Measurements from ENCODE around the gene OR51B2.
"Not testable (repeated sequence)": the region's sequence is repeated elsewhere in the genome, so short reads cannot be mapped to it uniquely, and the experiment has no call there.

Gene OR51B2

DNA sequence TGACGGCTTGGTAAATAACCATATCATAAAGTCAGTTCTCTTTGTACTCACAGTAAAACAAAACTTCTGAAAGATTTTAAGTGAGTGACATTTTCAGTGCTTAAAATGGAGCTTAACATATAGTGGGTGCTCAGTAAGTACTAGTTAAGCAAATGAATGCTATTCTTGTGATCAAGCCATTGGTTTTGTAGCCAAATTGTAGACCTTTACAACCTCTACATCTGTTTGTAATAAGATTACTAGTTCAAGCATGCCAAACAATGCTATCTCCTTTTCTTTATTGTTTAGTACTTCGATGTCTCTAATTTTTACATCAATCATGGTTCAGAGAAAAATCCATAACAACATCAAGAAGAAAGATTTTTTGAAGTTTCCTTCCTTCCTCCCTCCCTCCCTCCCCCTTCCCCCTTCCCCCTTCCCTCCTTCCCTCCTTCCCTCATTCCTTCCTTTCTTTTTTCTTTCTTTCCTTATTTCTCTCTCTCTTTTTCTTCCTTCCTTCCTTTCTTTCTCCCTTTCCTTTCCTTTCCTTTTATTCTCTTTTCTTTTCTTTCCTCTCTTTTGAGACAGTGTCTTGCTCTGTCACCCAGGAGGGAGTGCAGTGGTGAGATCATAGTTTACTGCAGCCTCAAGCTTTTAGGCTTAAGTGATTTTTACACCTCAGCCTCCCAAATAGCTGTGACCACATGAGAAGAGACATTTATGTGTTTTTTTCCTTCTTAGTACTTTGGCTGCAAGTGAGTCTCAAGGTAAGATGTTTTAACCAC lies 16.7 kb downstream of the OR51B2 start:
- DNase-seq: no peak

GRCh38 chr11:5304046-5304445 lies 20.1 kb downstream of the OR51B2 start:
- no peak for DNase-seq

GRCh38 chr11:5303626-5304025 lies 20.5 kb downstream of the OR51B2 start:
- DNase-seq: no peak

DNA sequence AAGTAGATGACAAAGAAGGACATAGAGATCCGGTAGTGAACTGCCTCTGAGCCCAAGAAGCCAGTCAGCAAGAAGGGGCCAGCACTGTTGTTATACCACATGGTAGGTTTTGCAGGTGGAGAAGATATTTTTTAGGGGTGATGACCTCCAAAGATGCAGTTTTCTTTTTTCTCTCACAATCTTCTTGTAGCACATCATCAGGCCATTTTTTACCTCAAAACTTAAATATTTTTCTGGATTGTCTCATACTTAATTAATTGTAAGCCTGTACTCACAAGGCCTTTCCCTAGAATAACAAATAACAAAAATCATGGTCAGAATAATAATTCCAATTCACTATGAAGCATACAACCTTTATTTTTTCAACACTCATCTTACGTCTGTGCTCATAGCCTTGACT lies 22.3 kb downstream of the OR51B2 start, which contains the start of gene OR51B4:
Gene OR51B4, minus strand, starts transcription at position 101 of the 400 bp plus-strand sequence. Its CDS starts 0 bp downstream, at position 101.
- no peak for DNase-seq

- no peak for DNase-seq
These were observed 23.8 kb downstream of the OR51B2 start for GRCh38 chr11:5300251-5300650.

DNA sequence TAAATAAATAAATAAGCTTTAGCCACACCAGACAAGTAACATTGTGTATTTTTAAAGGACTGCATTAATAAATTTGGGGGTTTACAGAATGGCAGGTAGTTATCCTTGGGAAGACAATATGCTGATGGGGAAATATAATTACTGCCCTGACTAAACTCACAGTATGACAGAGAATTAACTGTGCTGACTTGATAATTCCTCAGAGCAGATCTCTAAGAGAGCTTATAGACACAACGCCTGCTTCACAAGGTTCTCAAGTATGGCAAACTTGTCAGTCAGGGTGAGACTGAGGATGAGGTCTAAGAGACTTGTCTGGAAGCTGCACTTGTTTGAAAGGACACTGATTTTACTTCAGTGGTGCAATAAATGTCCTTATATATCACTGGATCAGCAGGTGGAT lies 25.6 kb downstream of the OR51B2 start:
- DNase-seq: no peak

DNA sequence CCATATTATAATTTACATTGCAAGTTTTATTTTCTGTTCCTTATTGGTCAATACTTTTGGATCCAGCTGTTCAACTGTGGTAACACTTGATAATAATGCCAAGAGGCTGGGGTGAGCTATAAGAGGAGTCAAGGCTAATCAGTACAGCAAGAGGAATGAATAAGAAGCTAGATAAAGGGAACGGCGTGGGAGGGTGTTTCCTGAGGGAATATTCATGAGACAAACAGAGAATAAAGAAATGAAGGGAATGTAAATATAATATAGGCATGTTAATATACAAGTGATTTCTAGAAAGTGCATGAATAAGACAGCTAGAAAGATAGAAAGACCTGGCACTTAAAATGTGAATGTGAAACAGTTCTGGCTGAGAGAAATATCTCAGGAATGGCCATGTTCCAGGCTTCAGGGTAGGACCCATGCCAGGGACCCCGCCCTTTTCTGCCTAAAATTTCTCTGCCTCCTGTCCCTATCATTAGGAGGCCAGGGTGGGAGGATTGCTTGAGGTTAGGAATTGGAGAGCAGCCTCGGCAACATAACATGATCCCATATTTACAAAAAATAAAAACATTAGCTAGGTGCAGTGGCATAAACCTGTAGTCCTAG lies 26.3 kb downstream of the OR51B2 start:
- no peak for DNase-seq

DNA sequence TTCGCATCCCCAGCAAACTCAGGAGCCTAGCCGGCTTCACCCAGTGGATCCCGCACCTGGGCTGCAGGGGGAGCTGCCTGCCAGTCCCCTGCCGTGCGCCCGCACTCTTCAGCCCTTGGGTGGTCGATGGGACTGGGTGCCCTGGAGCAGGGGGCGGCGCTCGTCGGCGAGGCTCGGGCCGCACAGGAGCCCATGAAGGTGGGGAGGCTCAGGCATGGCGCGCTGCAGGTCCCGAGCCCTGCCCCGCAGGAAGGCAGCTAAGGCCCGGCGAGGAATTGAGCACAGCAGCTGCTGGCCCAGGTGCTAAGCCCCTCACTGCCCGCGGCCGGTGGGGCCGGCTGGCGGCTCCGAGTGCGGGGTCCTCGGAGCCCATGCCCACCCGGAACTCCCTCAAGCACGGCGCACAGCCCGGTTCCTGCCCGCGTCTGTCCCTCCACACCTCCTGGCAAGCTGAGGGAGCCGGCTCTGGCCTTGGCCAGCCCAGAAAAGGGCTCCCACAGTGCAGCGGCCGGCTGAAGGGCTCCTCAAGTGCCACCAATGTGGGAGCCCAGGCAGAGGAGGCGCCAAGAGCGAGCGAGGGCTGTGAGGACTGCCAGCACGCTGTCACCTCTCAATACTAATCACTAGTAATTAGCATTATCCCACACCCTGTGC lies 29.6 kb downstream of the OR51B2 start:
- DNase-seq: not testable (repeated sequence)

GRCh38 chr11:5293028-5293427 lies 31.1 kb downstream of the OR51B2 start:
- no peak for DNase-seq

- DNase-seq: no peak
These were observed 32.8 kb downstream of the OR51B2 start for GRCh38 chr11:5291207-5291838.

- no peak for DNase-seq
These were observed 34.0 kb downstream of the OR51B2 start for GRCh38 chr11:5290106-5290505.

DNA sequence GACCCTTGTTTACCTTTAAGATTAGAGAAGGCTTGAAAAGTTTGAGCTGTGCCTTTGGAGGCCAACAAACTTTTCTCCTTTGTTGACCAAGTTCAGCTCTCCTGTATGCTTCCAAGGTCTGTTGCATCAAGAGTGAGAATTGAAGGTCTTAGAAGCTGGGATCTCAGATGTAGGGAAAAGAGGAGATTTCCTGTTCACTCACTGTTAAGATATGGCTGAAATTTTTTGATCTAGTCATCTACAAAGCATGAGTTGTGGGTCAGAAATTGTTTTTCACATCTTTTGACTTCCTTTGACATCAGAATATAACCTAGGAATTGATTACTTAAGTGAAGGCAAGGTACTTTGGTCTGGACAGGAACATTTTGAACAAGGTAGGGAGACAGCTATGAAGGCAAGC lies 34.4 kb downstream of the OR51B2 start:
- DNase-seq: no peak

- no peak for DNase-seq
These were observed 35.1 kb downstream of the OR51B2 start for GRCh38 chr11:5288906-5289550.

DNA sequence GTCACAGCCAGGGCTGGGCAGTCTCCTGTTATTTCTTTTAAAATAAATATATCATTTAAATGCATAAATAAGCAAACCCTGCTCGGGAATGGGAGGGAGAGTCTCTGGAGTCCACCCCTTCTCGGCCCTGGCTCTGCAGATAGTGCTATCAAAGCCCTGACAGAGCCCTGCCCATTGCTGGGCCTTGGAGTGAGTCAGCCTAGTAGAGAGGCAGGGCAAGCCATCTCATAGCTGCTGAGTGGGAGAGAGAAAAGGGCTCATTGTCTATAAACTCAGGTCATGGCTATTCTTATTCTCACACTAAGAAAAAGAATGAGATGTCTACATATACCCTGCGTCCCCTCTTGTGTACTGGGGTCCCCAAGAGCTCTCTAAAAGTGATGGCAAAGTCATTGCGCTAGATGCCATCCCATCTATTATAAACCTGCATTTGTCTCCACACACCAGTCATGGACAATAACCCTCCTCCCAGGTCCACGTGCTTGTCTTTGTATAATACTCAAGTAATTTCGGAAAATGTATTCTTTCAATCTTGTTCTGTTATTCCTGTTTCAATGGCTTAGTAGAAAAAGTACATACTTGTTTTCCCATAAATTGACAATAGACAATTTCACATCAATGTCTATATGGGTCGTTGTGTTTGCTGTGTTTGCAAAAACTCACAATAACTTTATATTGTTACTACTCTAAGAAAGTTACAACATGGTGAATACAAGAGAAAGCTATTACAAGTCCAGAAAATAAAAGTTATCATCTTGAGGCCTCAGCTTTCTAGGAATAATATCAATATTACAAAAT lies 35.8 kb downstream of the OR51B2 start:
- DNase-seq: no peak

- DNase-seq: no peak
These were observed 37.2 kb downstream of the OR51B2 start for GRCh38 chr11:5286901-5287300.

- no peak for DNase-seq
These were observed 37.7 kb downstream of the OR51B2 start for GRCh38 chr11:5286351-5286750.

GRCh38 chr11:5285703-5286340 lies 38.3 kb downstream of the OR51B2 start:
- DNase-seq: no peak

DNA sequence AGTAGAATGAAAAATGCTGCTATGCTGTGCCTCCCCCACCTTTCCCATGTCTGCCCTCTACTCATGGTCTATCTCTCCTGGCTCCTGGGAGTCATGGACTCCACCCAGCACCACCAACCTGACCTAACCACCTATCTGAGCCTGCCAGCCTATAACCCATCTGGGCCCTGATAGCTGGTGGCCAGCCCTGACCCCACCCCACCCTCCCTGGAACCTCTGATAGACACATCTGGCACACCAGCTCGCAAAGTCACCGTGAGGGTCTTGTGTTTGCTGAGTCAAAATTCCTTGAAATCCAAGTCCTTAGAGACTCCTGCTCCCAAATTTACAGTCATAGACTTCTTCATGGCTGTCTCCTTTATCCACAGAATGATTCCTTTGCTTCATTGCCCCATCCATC lies 39.5 kb downstream of the OR51B2 start:
- no peak for DNase-seq

- no peak for DNase-seq
These were observed 40.2 kb downstream of the OR51B2 start for GRCh38 chr11:5283882-5284281.

DNA sequence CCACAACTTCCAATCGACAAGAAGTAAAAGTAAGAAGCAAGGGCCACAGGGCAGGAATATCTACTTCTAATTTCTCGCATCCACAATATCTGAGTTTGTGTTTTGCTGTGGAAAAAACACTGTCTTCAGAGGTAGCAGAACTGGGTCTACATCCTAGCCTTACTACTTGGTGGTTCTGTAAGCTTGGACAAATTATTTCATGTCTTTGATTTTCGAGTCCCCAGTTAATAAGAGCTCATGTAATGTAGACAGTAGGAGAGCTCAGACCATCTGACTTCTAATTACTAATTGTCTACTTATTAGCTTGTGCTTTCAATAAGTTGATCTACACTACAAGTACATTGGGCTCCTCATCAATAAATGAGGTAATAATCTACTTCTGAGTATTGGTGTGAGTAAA lies 41.0 kb downstream of the OR51B2 start:
- no peak for DNase-seq

GRCh38 chr11:5282628-5283027 lies 41.5 kb downstream of the OR51B2 start:
- no peak for DNase-seq

DNA sequence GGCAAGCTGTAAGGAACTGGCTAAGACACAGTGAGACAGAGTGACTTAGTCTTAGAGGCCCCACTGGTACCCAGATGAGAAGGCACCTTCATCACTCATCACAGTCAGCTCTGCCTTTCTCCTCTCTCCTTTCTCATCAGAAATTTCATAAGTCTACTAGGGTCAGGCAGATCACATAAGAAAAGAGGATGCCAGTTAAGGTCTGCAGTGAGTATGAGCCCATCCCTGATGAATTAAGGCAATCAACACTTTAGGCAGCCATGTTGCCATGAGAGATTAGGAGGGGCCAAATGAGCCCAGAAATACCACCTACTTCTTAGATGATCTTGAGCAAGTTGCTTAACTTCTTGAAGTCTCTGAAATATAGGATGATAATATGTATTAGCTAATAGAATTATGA lies 42.5 kb downstream of the OR51B2 start:
- no peak for DNase-seq

Measured in cortex of kidney (tissue), 1 donor.